DMS153 (cell line): ENCODE measurements around the gene CAPNS1.
A peak's percentile ranks its signal among the peaks of the same experiment; 100 is the strongest.

Experiments used
- DNase-seq: peaks from one replicate; lab custom pipeline; 2025; lab: John Stamatoyannopoulos, UW

Gene CAPNS1

DNA sequence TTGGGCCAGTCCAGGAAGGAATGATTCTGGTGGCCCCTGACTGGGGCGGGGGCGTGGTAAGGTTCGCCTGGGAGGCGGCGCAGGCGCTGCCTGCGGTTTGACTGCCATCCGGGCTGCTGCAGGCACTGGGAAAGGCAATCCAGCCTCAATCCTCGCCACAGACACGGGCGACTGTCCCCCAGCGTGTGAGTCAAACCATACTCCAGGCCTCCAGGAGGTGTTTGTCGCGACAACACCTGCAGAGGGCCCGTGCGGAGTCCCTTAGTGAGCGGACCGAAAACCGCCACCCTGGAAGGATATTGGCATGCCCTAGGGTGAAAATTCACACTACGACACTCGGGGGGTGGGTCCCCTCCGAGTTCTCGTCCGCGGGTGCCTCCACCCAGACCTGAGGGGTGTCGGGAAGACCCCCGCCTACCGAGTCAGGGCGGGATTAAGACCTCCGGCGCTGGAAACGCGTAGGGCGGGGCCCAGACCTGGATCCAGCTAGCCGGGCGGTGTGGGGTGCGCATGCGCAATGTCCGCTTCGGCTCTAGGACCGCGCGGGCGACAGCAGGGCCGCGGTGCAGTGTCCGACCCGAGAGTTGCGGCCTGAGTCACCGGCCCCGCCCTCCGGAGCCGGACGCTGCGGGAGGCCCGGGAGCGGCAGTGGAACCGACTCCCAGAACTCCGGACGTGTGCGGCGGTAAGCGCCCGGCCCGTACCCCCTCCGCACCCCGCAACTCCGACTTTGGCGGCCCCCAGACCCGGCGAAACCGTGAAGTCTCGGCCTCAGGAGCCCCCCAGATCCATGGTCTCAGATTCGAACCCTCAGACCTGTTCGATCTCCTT is at the start of gene CAPNS1:
Gene CAPNS1 (plus strand): TSS at position 594 of the 831 bp plus-strand sequence. CDS start 946 bp downstream, outside the sequence.
- peak; percentile 87 for DNase-seq

DNA sequence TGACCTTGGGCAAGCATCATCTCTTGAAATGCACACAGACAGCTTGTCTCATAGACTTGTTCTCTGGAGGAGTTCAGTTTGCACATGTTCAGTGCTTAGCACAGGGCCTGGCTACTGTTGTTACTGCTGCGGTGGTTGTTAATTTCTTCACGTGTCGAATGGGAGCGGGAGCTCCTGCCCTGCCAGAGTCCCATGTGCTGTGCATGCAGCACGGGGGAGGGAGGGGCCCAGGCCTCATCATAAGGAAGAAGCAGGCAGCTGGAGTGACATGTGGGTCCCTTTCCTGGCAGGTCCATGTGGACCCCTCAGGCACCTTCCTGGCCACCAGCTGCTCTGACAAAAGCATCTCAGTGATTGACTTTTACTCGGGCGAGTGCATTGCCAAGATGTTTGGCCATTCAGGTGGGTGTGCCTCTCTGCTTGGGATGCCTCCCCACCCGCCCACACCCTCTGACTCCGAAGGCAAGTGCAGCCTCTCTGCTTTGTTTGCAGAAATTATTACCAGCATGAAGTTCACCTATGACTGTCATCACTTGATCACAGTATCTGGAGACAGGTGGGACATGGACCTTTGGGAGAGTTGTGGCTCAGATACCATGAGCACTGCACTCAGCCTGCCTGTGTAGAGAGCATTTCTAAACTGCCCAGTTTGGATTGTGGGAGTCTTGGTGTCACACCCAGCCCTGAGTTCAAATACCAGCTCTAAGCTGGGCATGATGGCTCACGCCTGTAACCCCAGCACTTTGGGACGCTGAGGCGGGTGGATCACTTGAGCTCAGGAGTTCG is 48.8 kb upstream of the CAPNS1 start:
- DNase-seq, result no peak

DNA sequence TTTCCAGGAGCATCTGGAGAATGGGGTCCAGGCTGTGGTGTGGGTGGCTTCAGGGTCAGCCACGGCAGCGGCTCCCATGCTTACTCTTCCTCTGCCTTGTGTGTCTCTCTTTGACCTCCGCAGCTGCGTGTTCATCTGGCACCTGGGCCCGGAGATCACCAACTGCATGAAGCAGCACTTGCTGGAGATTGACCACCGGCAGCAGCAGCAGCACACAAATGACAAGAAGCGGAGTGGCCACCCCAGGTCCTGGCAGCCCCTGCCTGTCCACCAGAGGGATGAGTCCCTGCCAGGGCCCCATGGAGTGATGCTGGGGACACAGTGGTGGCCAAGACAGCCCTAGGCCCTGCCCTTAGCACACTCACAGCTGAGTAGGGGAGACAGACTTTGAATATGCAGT is 47.3 kb upstream of the CAPNS1 start:
- DNase-seq, result no peak

DNA sequence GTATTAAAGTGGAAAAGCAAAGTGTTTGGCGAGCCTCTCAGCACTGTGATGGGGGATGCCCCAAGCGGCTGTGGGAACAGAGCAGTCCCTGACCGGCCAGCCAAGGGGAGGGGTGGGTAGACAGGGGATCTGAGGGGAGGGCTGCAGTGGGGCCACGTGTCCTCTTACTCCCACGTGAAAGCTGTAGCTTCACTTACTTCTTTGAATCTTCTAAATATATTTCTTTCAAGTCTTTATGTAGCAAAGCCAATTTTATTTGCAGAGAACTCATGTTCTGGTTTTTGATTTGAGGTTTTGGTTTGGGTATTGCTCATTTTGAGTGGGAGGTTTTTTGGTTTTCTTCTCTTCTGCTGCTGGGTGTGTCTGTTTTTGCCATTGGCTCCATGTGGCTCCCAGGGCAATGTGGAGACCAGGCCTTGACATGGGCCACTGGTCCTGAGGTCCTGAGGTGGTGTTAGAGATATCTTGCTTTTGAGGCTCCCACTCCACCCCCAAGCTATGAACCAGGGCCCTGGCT is 46.7 kb upstream of the CAPNS1 start:
- DNase-seq, result no peak

DNA sequence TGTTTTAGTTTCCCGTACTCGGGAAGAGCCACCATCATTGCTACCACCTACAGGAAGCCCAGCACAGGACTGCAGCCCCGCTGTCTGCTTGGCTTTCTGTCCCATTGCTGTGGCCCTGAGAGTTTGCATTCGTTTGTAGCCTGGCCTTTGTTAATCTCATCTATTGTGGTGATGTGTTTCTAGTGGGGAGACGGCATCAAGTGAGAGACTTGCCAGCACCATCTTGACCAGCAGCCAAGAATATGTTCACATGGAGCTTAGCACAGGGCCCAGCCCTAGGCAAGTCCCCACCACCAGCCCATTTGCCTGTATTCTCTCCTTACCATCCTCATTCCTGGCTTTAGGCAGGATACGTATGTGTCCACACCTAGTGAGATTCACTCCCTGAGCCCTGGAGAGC is 46.2 kb upstream of the CAPNS1 start:
- DNase-seq, result no peak

DNA sequence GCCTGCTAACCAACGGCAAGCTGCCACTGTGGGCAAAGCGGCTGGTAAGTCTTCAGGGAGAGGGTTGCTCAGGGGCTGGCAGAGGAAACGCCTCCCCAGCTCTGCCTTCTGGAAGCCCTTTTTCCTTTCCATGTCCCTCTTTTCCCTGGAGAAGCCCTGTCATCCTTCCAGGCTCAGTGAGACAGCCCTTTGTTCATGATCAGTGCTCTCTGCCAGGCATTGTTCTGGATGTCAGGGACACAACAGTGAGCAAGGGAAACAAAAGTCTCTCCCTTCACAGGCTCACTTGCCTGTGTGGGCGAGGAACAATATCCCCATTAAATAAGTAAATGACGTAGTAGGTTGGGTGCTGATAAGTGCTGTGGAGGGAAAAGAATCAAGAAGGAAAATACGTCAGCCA is 42.8 kb upstream of the CAPNS1 start:
- DNase-seq, result no peak

DNA sequence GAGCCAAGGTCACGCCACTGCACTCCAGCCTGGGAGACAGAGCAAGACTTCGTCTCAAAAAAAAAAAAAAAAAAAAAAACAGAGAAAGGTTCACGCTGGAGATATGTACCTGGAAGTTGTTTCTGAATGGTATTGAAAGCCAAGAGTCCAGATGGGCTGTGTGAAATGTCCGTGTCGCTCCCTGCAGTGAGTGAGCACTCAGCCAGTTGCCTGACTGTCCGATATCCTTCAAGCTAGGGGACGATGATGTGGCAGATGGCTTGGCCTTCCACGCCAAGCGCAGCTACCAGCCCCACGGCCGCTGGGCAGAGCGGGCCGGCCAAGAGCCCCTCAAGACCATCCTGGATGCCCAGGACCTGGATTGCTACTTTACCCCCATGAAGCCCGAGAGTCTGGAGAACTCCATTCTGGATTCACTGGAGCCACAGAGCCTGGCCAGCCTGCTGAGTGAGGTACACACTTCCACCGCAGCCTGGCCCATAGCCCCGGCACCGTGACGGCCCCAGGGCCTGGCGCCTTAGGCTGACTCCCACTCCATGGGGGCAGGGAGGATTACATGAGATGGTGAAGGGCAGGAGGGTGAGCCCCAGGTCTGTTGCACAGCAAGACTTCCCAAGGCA is 40.6 kb upstream of the CAPNS1 start:
- no peak for DNase-seq

DNA sequence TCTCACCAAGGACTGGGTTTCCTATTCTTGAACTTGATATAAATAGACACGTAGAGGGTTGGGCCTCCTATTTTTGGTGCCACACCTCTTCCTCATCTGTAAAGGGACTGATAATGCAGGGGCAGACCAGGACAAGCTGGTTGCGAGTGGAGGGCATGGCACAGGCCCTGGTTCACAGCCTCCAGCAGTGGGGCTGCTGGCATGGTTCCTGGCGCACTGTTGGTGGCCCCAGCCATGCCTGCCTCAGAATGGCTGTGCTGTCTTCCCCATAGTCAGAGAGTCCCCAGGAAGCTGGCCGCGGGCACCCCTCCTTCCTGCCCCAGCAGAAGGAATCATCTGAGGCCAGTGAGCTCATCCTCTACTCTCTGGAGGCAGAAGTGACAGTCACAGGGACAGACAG is 39.4 kb upstream of the CAPNS1 start:
- DNase-seq, result no peak

DNA sequence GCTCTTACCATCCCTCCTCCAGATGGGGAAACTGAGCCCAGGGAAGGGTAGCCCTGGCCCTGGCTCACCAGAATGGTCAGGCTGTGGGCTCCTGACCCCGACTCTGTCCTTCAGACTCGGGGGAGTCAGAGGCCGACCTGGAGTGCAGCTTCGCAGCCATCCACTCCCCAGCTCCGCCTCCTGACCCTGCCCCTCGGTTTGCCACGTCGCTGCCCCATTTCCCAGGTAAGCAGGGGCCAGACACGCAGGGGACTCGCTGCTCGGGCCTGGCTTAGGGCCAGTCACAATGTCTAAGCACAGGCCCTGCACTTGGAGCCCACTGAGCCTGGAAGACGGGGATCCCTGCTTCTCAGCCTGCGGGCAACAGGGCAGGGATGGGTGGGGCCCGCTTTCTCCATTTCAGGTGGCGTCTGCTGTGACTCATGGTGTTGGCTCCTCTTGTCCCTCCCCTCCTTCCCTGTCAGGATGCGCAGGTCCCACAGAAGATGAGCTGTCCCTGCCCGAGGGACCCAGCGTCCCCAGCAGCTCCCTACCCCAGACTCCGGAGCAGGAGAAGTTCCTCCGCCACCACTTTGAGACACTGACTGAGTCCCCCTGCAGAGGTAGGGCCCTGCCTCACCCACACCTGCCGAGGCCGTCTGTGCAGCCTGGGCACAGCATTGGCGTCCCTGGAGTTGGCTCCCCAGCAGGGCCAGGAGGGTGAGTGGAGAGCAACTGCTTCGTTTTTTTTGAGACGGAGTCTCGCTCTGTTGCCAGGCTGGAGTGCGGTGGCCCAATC is 38.1 kb upstream of the CAPNS1 start:
- DNase-seq, result no peak

DNA sequence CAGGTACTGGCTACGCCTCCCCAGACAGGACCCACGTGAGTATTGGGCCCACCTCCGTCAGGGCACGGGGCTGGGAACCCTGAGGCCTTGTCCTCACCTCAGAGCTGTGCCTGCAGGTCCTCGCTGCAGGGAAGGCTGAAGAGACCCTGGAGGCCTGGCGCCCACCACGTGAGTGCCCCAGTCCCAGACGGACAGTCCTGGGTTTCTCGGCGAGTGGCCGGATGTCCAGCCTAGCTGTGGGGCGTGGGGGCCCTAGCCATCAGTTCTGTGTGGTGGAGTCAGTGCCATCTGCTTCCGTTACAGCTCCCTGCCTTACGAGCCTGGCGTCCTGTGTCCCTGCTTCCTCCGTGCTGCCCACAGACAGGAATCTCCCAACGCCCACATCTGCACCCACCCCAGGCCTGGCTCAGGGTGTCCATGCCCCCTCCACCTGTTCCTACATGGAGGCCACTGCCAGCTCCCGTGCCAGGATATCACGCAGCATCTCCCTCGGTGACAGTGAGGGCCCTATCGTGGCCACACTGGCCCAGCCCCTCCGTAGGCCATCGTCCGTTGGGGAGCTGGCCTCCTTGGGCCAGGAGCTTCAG is 36.7 kb upstream of the CAPNS1 start:
- DNase-seq, result no peak

DNA sequence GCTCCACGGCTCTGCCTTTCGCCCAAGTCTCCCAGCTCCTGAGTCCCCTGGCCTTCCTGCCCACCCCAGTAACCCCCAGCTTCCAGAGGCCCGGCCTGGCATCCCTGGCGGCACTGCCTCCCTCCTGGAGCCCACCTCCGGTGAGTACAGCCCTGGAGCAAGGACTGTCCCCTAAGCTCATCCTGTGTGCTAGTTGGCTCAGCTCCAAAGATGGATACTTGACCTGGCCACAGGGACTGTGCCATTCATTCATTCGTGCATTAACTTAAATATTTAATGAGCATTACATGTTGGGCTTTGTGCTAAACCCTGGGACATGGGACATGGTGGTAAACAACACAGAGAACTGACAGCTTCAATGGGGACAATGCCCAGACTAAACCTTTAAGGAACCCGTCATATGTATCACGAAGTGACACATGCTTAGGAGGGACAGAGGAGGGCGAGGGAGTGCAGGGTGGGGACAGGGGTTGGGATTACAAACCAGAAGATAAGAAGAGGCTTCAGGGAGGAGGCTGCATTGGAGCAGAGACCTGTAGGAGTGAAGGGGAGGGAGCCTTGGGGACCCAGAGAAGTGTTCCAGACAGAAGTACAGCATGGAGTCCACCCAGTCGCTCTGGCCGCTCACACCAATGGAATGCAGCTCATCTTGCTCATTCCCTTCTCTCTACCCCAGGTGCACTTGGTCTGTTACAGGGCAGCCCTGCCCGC is 35.9 kb upstream of the CAPNS1 start:
- DNase-seq, result no peak

DNA sequence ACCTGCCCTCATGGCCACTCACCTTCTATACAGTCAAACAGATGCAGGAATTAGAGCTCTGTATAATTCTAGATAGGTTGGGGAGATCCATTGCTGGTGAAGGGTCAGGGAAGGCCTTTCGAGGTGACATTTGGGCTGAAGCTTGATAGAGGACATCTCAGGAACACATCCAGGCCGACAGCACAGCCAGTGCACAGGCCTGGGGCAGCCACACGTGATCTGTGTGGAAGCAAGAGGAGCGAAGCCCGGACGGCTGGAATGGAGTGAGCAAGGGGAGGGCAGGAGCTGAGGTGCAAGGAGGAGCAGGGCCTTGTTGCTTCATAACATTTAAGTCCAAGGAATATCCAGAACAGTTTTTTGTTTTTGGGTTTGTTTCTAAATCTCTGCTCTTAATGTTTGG is 33.4 kb upstream of the CAPNS1 start:
- no peak for DNase-seq

DNA sequence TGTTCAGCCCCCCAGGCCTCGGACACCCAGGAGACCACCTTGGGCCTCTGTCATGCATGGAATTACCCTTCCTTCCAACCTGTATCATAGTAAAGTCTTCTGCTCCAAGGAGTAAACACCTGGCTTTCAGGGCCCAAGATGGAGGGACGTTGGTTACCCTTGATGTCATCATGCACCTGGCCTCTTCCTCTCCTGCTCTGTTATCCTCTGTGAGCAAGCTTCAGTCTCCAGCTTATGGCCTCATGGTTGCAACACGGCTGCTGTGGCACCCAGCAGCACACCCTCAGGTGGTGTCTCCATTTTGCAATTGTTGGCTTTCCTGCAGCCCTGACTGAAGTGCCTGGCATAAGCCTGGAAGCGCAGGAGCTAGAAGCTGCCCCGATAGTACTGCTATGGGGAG is 32.9 kb upstream of the CAPNS1 start:
- DNase-seq, result no peak

DNA sequence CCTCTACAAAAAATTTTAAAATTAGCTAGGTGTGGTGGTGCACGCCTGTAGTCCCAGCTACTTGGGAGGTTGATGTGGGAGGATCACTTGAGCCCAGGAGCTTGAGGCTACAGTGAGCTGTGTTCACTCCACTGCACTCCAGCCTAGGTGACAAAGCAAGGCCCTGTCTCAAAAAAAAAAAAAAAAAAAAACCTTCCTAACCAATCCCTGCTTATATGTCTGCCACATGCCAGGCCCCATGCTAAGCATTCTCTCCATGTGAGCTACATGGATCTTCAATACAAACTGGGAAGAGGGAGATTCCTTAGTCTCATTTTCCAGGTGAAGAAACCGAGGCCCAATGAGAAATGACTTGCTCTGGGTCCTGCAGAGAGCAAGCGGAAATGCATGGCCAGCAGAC is 31.2 kb upstream of the CAPNS1 start:
- DNase-seq, result no peak

DNA sequence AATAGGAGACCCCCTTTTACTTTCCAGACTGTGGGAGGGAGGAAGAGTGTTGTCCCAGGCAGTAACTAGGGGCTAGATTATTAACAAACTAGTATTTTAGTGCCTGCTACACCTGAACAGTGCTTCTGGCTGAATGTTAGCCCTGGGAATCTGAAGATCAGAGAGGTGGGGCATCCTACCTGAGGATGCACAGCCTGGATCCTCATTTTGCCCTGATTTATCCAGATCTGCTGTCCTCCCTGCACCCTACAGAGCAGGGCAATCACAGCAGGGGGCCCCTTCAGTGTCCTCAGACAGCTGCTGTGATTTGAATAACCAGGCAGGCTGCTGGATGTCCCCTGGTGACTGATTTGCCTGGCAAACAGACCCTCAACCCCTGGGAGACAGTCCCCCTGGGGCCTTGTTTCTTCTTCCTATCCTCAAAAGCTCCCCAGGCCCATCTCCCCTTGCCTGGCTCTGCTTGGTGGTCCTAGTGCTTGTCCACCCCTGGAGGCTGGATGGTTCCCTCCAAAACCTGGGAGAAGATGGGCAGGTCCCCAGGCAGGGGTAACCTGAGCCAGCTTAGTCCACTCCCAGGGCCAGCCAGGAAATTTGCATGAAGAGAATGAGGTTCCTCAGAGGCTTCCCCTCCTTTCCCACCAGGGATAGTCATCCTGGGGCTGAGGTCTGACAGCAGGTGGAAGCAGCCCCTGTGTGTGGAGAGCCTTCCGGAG is 29.2 kb upstream of the CAPNS1 start, which contains the start of gene OVOL3:
Gene OVOL3 (plus strand): TSS at position 657 of the 713 bp plus-strand sequence. CDS start 60 bp downstream, outside the sequence.
- DNase-seq, result no peak

DNA sequence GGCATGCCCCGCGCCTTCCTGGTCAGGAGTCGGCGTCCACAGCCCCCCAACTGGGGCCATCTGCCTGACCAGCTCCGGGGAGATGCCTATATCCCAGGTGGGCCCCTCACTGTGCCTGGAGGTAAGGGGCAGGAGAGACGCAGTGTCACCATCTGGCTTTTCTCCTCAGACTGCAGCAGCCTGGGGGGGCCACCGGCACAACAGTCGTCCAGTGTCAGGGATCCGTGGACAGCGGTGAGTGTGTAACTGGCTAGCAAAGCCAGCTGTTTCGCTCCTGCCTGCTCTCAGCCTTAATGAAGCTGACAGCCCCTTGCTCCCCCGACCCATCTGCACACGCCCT is 28.7 kb upstream of the CAPNS1 start:
- no peak for DNase-seq

DNA sequence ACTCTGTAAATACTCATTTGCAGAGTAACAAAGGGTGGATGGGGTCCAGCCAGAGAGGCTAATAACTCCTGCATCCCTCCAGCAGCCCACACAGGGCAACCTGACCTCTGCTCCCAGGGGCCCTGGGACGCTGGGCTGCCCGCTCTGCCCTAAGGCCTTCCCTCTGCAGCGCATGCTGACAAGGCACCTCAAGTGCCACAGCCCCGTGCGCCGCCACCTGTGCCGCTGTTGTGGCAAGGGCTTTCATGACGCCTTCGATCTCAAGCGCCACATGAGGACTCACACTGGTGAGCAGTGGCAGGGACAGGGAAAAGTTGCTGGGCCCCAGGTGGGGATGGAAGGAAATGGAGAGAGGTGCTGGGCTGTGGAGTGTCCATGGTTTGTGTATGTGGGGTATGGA is 27.2 kb upstream of the CAPNS1 start:
- DNase-seq, result no peak

DNA sequence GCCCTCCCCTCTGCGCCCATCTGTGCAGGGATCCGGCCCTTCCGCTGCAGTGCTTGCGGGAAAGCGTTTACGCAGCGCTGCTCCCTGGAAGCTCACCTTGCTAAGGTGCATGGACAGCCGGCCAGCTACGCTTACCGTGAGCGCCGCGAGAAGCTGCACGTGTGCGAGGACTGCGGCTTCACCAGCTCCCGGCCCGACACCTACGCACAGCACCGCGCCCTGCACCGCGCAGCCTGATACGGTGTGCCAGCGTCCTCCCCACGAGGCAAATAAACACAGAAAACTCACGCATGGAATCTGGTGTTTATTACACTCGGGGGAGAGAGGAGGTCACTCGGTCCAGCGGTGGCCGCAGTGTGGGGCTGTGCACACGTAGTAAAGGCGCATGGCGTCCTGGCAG is 26.4 kb upstream of the CAPNS1 start:
- DNase-seq, result no peak

DNA sequence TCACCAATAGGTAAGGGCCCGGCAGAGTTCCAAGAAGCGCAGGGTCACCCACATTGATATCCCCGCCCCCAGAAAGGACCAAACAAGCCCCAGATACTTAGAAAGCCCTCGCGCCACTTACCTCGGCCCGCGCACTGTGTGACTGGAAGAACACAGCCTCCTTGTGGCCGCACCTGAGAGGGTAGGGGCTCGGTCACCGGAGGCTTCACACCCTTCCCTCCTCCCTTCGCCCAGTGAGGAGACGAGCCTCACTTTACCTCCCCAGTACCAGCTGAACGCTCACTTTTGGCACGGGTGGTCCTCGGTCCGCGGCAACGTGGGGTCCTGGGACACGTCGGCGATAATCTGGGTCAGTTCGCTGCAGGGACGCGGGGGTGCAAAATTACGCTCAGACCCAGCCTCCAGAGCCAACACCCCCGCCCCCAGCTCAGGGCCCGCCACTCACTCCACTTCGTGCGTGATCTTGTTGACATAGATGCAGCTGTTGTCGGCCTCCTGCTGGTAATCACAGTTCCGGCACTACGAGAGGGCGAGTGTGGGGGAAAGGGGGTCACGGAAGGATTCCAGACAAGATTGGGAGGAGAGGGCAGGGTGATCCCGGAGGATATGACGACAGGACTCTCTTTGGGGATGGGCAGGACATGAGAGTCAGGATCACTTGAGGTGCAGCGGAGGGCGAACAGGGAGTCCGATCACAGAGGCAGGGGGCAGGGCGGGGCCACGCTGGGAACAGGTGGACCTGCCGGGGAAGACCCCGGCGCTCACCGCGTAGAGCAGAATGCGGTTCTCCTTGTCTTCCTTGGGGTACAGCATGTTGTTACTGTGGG is 25.8 kb upstream of the CAPNS1 start:
- no peak for DNase-seq
